Hematopoietic multipotent progenitor cell treated with erythropoietin and hydrocortisone succinate and interleukin-3 and kit ligand, for 15 days (in vitro differentiated cells): ENCODE results near the gene HSPA1B.
"Not testable (repeated sequence)": the region's sequence is repeated elsewhere in the genome, so short reads cannot be mapped to it uniquely, and the experiment has no call there.

ENCODE experiments used
- DNase-seq: peaks from one replicate; pipeline ENCODE4 v3.0.0-alpha.2; 2015; ENCODE audit warnings: low spot score

HSPA1B gene

GRCh38 chr6:31860349-31860748, 32.8 kb downstream of the HSPA1B start:
- no peak for DNase-seq

GRCh38 chr6:31861150-31861549, 33.6 kb downstream of the HSPA1B start:
- DNase-seq: no peak

- DNase-seq: no peak
Observed at GRCh38 chr6:31861919-31862343, 34.4 kb downstream of the HSPA1B start.

GRCh38 chr6:31862344-31863235, 35.1 kb downstream of the HSPA1B start, which contains the start of gene NEU1:
Gene NEU1 (minus strand): TSS chr6:31862821. CDS start chr6:31862776, 45 bp downstream.
- peak; percentile 100 for DNase-seq

- DNase-seq: not testable (repeated sequence)
Observed at GRCh38 chr6:31864123-31864562, 36.6 kb downstream of the HSPA1B start.

GRCh38 chr6:31864818-31865204, 37.3 kb downstream of the HSPA1B start:
- DNase-seq: no peak

- DNase-seq: no peak
Observed at GRCh38 chr6:31865205-31866118, 37.9 kb downstream of the HSPA1B start.

GRCh38 chr6:31868658-31868971, 41.1 kb downstream of the HSPA1B start:
- not testable (repeated sequence) for DNase-seq

- no peak for DNase-seq
Observed at GRCh38 chr6:31869343-31869742, 41.8 kb downstream of the HSPA1B start.

GRCh38 chr6:31870385-31870921, 42.9 kb downstream of the HSPA1B start:
- DNase-seq: no peak

- no peak for DNase-seq
Observed at GRCh38 chr6:31871046-31871659, 43.6 kb downstream of the HSPA1B start.

GRCh38 chr6:31874084-31874670, 46.6 kb downstream of the HSPA1B start:
- no peak for DNase-seq

- DNase-seq: no peak
Observed at GRCh38 chr6:31874836-31875572, 47.5 kb downstream of the HSPA1B start.

- no peak for DNase-seq
Observed at GRCh38 chr6:31875877-31876276, 48.3 kb downstream of the HSPA1B start.

- DNase-seq: no peak
Observed at GRCh38 chr6:31876357-31876756, 48.8 kb downstream of the HSPA1B start.

- DNase-seq: no peak
Observed at GRCh38 chr6:31877125-31877650, 49.6 kb downstream of the HSPA1B start.

- no peak for DNase-seq
Observed at GRCh38 chr6:31877651-31878161, 50.2 kb downstream of the HSPA1B start.

GRCh38 chr6:31878222-31878621, 50.7 kb downstream of the HSPA1B start:
- DNase-seq: no peak

- DNase-seq: no peak
Observed at GRCh38 chr6:31878726-31879125, 51.2 kb downstream of the HSPA1B start, which contains the start of gene SLC44A4. Gene SLC44A4 (minus strand): TSS chr6:31878997. CDS start chr6:31878980, 17 bp downstream.

- DNase-seq: no peak
Observed at GRCh38 chr6:31879143-31879542, 51.6 kb downstream of the HSPA1B start.
